Sigmoid colon (tissue), 7 donors: ENCODE measurements around the gene COX10. TPM values are rescaled to one million over a fixed set of nuclear protein-coding genes. Genes with fewer than 3 reads are reported as not detected.

Source experiments
- DNase-seq: peaks from one replicate; pipeline ENCODE4 v3.0.0-alpha.2; 2019
- H3K27ac ChIP-seq, 4 donors: fragments of 200-600 bp; sonication (generic); one replicate each; pipeline ENCODE4 v1.5.1; 2016 to 2019; ENCODE audit warnings: mild to moderate bottlenecking in 1 of 4
- H3K27me3 ChIP-seq, 3 donors: fragments of 200-600 bp; sonication (generic); one replicate each; pipeline ENCODE4 v1.5.1; 2019; ENCODE audit warnings: mild to moderate bottlenecking in 1 of 3
- H3K36me3 ChIP-seq, 4 donors: fragments of 200-600 bp; sonication (generic); one replicate each; pipeline ENCODE4 v1.5.1; 2016 to 2019
- H3K4me1 ChIP-seq, 4 donors: fragments of 200-600 bp; sonication (generic); one replicate each; pipeline ENCODE4 v1.5.1; 2017 to 2019
- H3K4me3 ChIP-seq, 4 donors: fragments of 200-600 bp; sonication (generic); one replicate each; pipeline ENCODE4 v1.5.1; 2017 to 2019; ENCODE audit warnings: mild to moderate bottlenecking in 2 of 4, moderate library complexity in 1 of 4
- H3K9me3 ChIP-seq, 4 donors: fragments of 200-600 bp in 3 of 4; sonication (generic) in 3 of 4; one replicate each; pipeline versions ENCODE4 v1.5.1 to v1.6.1; 2013 to 2019
- CTCF ChIP-seq, 4 experiments: fragments of 450-650 bp in 3 of 4; fragments of 200-600 bp in 1 of 4; IDR thresholded peaks; one replicate each; pipeline ENCODE4 v1.5.1; 2016 to 2019; ENCODE audit warnings: antibody characterized with exemption in 4 of 4, mild to moderate bottlenecking in 3 of 4, moderate library complexity in 2 of 4
- EP300 ChIP-seq, 4 donors: sonication (generic); formaldehyde crosslinking; IDR thresholded peaks; one replicate each; pipeline ENCODE4 v1.6.1; 2017; ENCODE audit warnings: antibody characterized with exemption in 4 of 4
- POLR2A ChIP-seq, 2 donors: fragments of 450-650 bp; IDR thresholded peaks; one replicate each; pipeline ENCODE4 v1.6.1; 2016; ENCODE audit warnings: antibody characterized with exemption in 2 of 2, mild to moderate bottlenecking in 2 of 2, moderate library complexity in 2 of 2
- POLR2AphosphoS5 ChIP-seq, 4 donors: sonication (generic); formaldehyde crosslinking; IDR thresholded peaks; one replicate each; pipeline ENCODE4 v1.6.1; 2017; ENCODE audit warnings: antibody characterized with exemption in 4 of 4
- WGBS, 2 donors: extraction: QIAGEN DNeasy Blood & Tissue Kit; methylation state at CpG; one replicate each; pipeline ENCODE4 v1.1.7; 2013; 5-methylcytosine and 5-hydroxymethylcytosine counted together
- intact Hi-C: fragments of 100-400 bp; cut with DNase I; formaldehyde crosslinking; loops from one replicate; pipeline ENCODE4 v1.15.1; 2023
- polyA plus RNA-seq, 3 donors: library from polyadenylated mRNA; stranded (reverse); fragments of 200-250 nt; gene quantifications; one replicate each; pipeline ENCODE4 v1.2.3, GENCODE V29; 2013
- total RNA-seq, 4 donors: library from RNA; depleted of rRNA; stranded (reverse); fragments of >200 nt; gene quantifications; one replicate each; pipeline ENCODE4 v1.1.0, GENCODE V29; 2016
- donor health status: healthy with polysubstance abuse.
- donor health status: Bipolar disorder and iron deficiency.
- donor health status: healthy.

Gene COX10
- total and polyA plus RNA-seq, 7 donors = 14.4 to 23.9 (median 17.3) TPM

- Histone ChIP-seq H3K4me1 (peaks cover 0 to 3% (median 0%) of the 10 kb centered on the region in 4 donors), H3K9me3 (no peaks in the 10 kb centered on the region), H3K36me3 (peaks cover 0 to 23% (median 2%) of the 10 kb centered on the region in 4 donors), H3K27me3 (no peaks in the 10 kb centered on the region), H3K27ac (no peak overlapping the region), H3K4me3 (no peak overlapping the region)
- 70 to 72% methylated on average over 5 of the region's 5 CpGs for WGBS, 2 donors
- intact Hi-C loops = no loop called here
- DNase-seq = no peak
- TF ChIP-seq CTCF (IDR thresholded peaks at IDR 0.05) (no peak), EP300 (IDR thresholded peaks at IDR 0.05) (no peak), POLR2AphosphoS5 (IDR thresholded peaks at IDR 0.05) (no peak), POLR2A (IDR thresholded peaks at IDR 0.05) (no peak)
These were observed 134.8 kb downstream of the COX10 start for GRCh38 chr17:14204084-14204483.

DNA sequence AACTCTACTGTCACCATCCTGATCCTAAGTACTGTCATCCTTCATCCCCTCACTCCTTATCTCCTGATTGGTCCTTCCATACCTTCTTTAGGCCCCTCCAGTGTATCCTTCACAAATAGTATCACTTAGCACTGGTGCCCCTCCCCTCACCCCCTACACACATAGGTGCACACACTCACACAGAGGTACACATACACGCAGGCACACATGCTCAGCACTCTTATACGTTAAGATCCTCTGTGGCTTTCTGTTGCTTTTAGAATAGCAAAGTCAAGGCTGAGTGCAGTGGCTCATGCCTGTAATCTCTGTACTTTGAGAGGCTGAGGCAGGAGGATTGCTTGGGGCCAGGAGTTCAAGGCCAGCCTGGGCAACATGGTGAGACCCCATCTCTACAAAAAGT is 135.2 kb downstream of the COX10 start:
- peaks cover 0 to 27% (median 2%) of the 10 kb centered on the region in 4 donors for H3K36me3 ChIP-seq
- no peaks in the 10 kb centered on the region for H3K27me3 ChIP-seq
- no peaks in the 10 kb centered on the region for H3K9me3 ChIP-seq
- intact Hi-C loops = no loop called here
- H3K27ac ChIP-seq = no peak overlapping the region
- DNase-seq = no peak
- no peak for TF ChIP-seq POLR2AphosphoS5 (IDR thresholded peaks at IDR 0.05)
- no peak for TF ChIP-seq CTCF (IDR thresholded peaks at IDR 0.05)
- 87 to 95% methylated on average over 2 of the region's 2 CpGs for WGBS, 2 donors
- H3K4me1 ChIP-seq = peaks cover 0 to 3% (median 0%) of the 10 kb centered on the region in 4 donors
- H3K4me3 ChIP-seq = no peak overlapping the region

- intact Hi-C loops = no loop called here
- H3K4me1 ChIP-seq = peaks cover 0 to 3% (median 0%) of the 10 kb centered on the region in 4 donors
- WGBS, 2 donors = 94 to 96% methylated on average over 10 of the region's 10 CpGs
- H3K27me3 ChIP-seq = no peaks in the 10 kb centered on the region
- no peak for TF ChIP-seq POLR2A (IDR thresholded peaks at IDR 0.05)
- TF ChIP-seq CTCF (IDR thresholded peaks at IDR 0.05) = no peak
- TF ChIP-seq POLR2AphosphoS5 (IDR thresholded peaks at IDR 0.05) = no peak
- no peak for TF ChIP-seq EP300 (IDR thresholded peaks at IDR 0.05)
- H3K36me3 ChIP-seq = peaks cover 0 to 32% (median 2%) of the 10 kb centered on the region in 4 donors
- H3K27ac ChIP-seq = no peak overlapping the region
- no peak overlapping the region for H3K4me3 ChIP-seq
- H3K9me3 ChIP-seq = no peaks in the 10 kb centered on the region
- DNase-seq = no peak
These were observed 136.1 kb downstream of the COX10 start for GRCh38 chr17:14205380-14205779.

DNA sequence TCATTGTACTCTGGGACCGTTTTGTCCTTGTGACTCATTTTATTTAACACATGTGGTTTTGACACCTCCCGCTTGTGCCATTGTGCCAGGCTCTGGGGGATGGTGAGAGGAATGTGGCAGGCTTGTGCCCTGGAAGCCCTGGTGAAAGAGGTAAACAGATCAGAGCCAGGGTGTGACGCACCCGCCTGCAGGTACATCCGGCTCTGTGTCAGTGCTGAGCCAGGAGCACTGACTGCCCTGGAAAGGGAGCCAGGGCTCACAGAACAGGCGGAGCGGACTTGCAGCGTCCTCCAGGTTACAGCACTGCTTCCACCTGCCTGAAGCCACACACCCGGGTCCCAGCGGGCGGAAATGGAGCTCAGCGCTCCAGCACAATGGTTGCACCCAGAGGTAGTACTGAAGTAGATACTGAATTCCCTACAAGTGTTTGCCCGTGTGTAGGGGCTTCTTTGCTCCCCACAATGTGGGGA is 136.7 kb downstream of the COX10 start:
- intact Hi-C loops = no loop called here
- no peak for DNase-seq
- no peaks in the 10 kb centered on the region for H3K9me3 ChIP-seq
- H3K4me3 ChIP-seq = no peak overlapping the region
- 24 to 62% methylated on average over 13 of the region's 13 CpGs for WGBS, 2 donors
- no peak overlapping the region for H3K27ac ChIP-seq
- H3K4me1 ChIP-seq = peaks cover 0 to 3% (median 0%) of the 10 kb centered on the region in 4 donors
- TF ChIP-seq CTCF (IDR thresholded peaks at IDR 0.05) (no peak), POLR2A (IDR thresholded peaks at IDR 0.05) (no peak), POLR2AphosphoS5 (IDR thresholded peaks at IDR 0.05) (no peak), EP300 (IDR thresholded peaks at IDR 0.05) (no peak)
- H3K36me3 ChIP-seq = peaks cover 0 to 32% (median 2%) of the 10 kb centered on the region in 4 donors
- no peaks in the 10 kb centered on the region for H3K27me3 ChIP-seq

DNA sequence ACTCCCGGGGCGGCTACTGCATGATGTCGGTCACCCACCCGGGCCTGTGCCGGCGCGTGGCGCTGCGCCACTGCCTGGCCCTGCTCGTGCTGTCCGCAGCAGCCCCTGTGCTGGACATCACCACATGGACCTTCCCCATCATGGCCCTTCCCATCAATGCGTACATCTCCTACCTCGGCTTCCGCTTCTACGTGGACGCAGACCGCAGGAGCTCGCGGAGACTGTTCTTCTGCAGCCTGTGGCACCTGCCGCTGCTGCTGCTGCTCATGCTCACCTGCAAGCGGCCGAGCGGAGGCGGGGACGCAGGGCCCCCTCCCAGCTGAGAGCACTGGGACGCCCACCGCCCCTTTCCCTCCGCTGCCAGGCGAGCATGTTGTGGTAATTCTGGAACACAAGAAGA is 137.6 kb downstream of the COX10 start:
- H3K27me3 ChIP-seq = no peaks in the 10 kb centered on the region
- no peak overlapping the region for H3K27ac ChIP-seq
- H3K9me3 ChIP-seq = no peaks in the 10 kb centered on the region
- intact Hi-C loops = no loop called here
- TF ChIP-seq POLR2AphosphoS5 (IDR thresholded peaks at IDR 0.05) (no peak), POLR2A (IDR thresholded peaks at IDR 0.05) (no peak), CTCF (IDR thresholded peaks at IDR 0.05) (no peak), EP300 (IDR thresholded peaks at IDR 0.05) (no peak)
- H3K4me1 ChIP-seq = no peaks in the 10 kb centered on the region
- WGBS, 2 donors = 96 to 98% methylated on average over 29 of the region's 29 CpGs
- peaks cover 0 to 32% (median 2%) of the 10 kb centered on the region in 4 donors for H3K36me3 ChIP-seq
- H3K4me3 ChIP-seq = no peak overlapping the region
- DNase-seq = no peak
